C1 segment of cervical spinal cord (tissue), 14 donors: ENCODE data around the gene HAVCR2.
A peak's percentile ranks its signal among the peaks of the same experiment; 100 is the strongest.

Source experiments
- DNase-seq, 14 donors: peaks; one replicate each; lab custom pipeline; 2025; lab: John Stamatoyannopoulos, UW

Gene HAVCR2

GRCh38 chr5:157045601-157046000 is 63.2 kb downstream of the HAVCR2 start:
- peak in 1 of 14 donors; percentile 82 for DNase-seq

- DNase-seq = no peak
Measured at GRCh38 chr5:157038568-157039187, 70.2 kb downstream of the HAVCR2 start.
